Heart left ventricle (tissue), 16 donors: Measurements from ENCODE around the gene ATF7IP. TPM values are rescaled to one million over a fixed set of nuclear protein-coding genes. Genes with fewer than 3 reads are reported as not detected.

Experiments
- ATAC-seq, 4 donors: fragments of 200-7000 bp; cut with Tn5 transposase; one replicate each; pipeline ENCODE4 v1.9.1; 2020 to 2022; ENCODE audit warnings: moderate library complexity in 4 of 4, mild to moderate bottlenecking in 3 of 4, moderate number of reproducible peaks in 1 of 4
- DNase-seq, 5 donors: peaks; one replicate each; pipeline ENCODE4 v3.0.0-alpha.2; 2020
- H3K27ac ChIP-seq, 12 donors: fragments of 200-600 bp; sonication (generic) in 4 of 12; one replicate each; pipeline versions ENCODE4 v1.5.0 to v1.8.0; 2016 to 2022; ENCODE audit warnings: mild to moderate bottlenecking in 2 of 12
- H3K27me3 ChIP-seq, 9 donors: fragments of 200-600 bp; sonication (generic) in 2 of 9; one replicate each; pipeline versions ENCODE4 v1.5.1 to v1.8.0; 2016 to 2022; ENCODE audit warnings: mild to moderate bottlenecking in 3 of 9
- H3K36me3 ChIP-seq, 9 donors: fragments of 200-600 bp; sonication (generic) in 2 of 9; one replicate each; pipeline versions ENCODE4 v1.5.0 to v1.8.0; 2018 to 2022; ENCODE audit warnings: mild to moderate bottlenecking in 2 of 9
- H3K4me1 ChIP-seq, 12 donors: fragments of 200-600 bp; sonication (generic) in 4 of 12; one replicate each; pipeline versions ENCODE4 v1.5.0 to v1.8.0; 2016 to 2022; ENCODE audit warnings: mild to moderate bottlenecking in 3 of 12
- H3K4me3 ChIP-seq, 12 donors: fragments of 200-600 bp; sonication (generic) in 4 of 12; one replicate each; pipeline versions ENCODE4 v1.5.0 to v1.8.0; 2017 to 2022; ENCODE audit warnings: mild to moderate bottlenecking in 9 of 12, moderate library complexity in 4 of 12
- H3K9me3 ChIP-seq, 12 donors: fragments of 200-600 bp; sonication (generic) in 4 of 12; one replicate each; pipeline versions ENCODE4 v1.5.0 to v1.8.0; 2016 to 2022; ENCODE audit warnings: mild to moderate bottlenecking in 1 of 12
- POLR2A ChIP-seq, 2 donors: fragments of 450-650 bp; IDR thresholded peaks; one replicate each; pipeline ENCODE4 v1.6.1; 2017; ENCODE audit warnings: antibody characterized with exemption in 2 of 2, mild to moderate bottlenecking in 2 of 2, moderate library complexity in 2 of 2
- WGBS, 4 donors: extraction: QIAGEN DNeasy Blood & Tissue Kit in 2 of 4; methylation state at CpG; one replicate each; pipeline versions ENCODE4 v1.1.5 to v1.1.7; 2013 to 2018; 5-methylcytosine and 5-hydroxymethylcytosine counted together
- intact Hi-C, 10 donors: fragments of 100-400 bp; cut with DNase I; formaldehyde crosslinking; loops; one replicate each; pipeline versions ENCODE4 v1.11.1 to v1.14.2; 2022
- polyA plus RNA-seq, 2 donors: library from polyadenylated mRNA; stranded (reverse); fragments of 200-250 nt; gene quantifications; one replicate each; pipeline ENCODE4 v1.2.3, GENCODE V29; 2013
- total RNA-seq, 9 donors: library from RNA; depleted of rRNA in 2 of 9; stranded (reverse); fragments of >200 nt in 2 of 9; fragmentation: NEBNext Ultra II Directional in 3 of 9; extraction: Animal tissue kit (Norgen Biotek cat#: 25700) in 3 of 9; gene quantifications; one replicate each; pipeline versions ENCODE4 v1.1.0 to v1.2.4, GENCODE V29; 2016 to 2023
- TF ChIP-seq, protein P1 (sequence below), 12 donors: fragments of 200-600 bp; sonication (generic) in 4 of 12; IDR thresholded peaks; one replicate each; pipeline versions ENCODE4 v1.5.0 to v1.8.0; 2018 to 2022; ENCODE audit warnings: antibody characterized with exemption in 12 of 12, mild to moderate bottlenecking in 5 of 12
- donor health status: ischemic (EF 13 %, LVEDD 7.1; RV severe dilation, severe dysfunction).
- donor health status: healthy with polysubstance abuse.
- donor health status: DM: no; HTN: yes; CAD: no.
- donor health status: DM: no; HTN: no; CAD: no.
- donor health status: ischemic (EF 25% LVEDD 6.9; RV normal size, moderate dysfunction).
- donor health status: ischemic (EF 25% LVEDD 5.7; RV mildly dilated, moderate dysfunction).
- donor health status: healthy.
- donor health status: DM: yes; HTN: yes; CAD: no.
- donor health status: ischemic (EF 35%, LVEDD 5.7; RV mildly dilated, moderate dysfunction).
- donor health status: nonischemic (EF 11% LVEDD 7.7; RV severe dilation, severe dysfunction).
- donor health status: DM: yes; HTN: yes; CAD: no.
- donor health status: PGD.
- donor health status: ischemic (EF 29% LVEDD 5.4; RV normal size, mild dysfunction).
- donor health status: nonischemic (EF 23%, LVEDD 6.1; RV moderate dilation, normal function).

Gene ATF7IP
- total and polyA plus RNA-seq, 11 donors: 7.7 to 82.4 (median 55.0) TPM

GRCh38 chr12:14325716-14326343 lies 39.7 kb upstream of the ATF7IP start:
- no peak for TF ChIP-seq POLR2A (IDR thresholded peaks at IDR 0.05)
- TF ChIP-seq, protein P1, sequence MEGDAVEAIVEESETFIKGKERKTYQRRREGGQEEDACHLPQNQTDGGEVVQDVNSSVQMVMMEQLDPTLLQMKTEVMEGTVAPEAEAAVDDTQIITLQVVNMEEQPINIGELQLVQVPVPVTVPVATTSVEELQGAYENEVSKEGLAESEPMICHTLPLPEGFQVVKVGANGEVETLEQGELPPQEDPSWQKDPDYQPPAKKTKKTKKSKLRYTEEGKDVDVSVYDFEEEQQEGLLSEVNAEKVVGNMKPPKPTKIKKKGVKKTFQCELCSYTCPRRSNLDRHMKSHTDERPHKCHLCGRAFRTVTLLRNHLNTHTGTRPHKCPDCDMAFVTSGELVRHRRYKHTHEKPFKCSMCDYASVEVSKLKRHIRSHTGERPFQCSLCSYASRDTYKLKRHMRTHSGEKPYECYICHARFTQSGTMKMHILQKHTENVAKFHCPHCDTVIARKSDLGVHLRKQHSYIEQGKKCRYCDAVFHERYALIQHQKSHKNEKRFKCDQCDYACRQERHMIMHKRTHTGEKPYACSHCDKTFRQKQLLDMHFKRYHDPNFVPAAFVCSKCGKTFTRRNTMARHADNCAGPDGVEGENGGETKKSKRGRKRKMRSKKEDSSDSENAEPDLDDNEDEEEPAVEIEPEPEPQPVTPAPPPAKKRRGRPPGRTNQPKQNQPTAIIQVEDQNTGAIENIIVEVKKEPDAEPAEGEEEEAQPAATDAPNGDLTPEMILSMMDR (IDR thresholded peaks at IDR 0.05): no peak
- H3K9me3 ChIP-seq: peaks cover 0 to 3% (median 0%) of the 10 kb centered on the region in 12 donors

DNA sequence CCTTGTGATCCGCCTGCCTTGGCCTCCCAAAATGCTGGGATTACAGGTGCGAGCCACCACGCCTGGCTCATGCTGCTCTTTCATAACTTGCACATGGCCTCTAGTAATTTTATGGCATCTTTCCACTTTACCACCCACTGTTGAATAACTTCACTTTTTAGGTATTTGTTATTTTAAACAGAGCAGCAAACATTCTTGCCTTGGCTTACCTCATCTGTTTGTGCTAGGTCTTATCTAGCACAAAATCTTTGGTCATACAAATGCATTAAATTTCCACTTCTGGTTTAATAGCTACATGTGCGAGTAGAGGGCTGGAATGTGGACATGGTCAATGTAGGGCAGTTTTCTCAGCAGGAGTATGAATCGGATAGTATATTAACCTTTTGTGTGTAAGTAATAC lies 38.8 kb upstream of the ATF7IP start:
- no peak for TF ChIP-seq POLR2A (IDR thresholded peaks at IDR 0.05)
- TF ChIP-seq, protein P1 (IDR thresholded peaks at IDR 0.05): no peak
- no peak overlapping the region for H3K4me3 ChIP-seq
- no peak for ATAC-seq

More at GRCh38 chr12:14325716-14326343, 39.7 kb upstream of the ATF7IP start:
- Histone ChIP-seq H3K4me3 (no peak overlapping the region), H3K27me3 (no peaks in the 10 kb centered on the region), H3K27ac (no peak overlapping the region), H3K36me3 (no peaks in the 10 kb centered on the region), H3K4me1 (no peaks in the 10 kb centered on the region)
- DNase-seq: no peak
- WGBS, 4 donors: 89 to 93% (median 90%) methylated on average over 11 of the region's 11 CpGs
- no peak for ATAC-seq
- intact Hi-C loops: no loop called here

DNA sequence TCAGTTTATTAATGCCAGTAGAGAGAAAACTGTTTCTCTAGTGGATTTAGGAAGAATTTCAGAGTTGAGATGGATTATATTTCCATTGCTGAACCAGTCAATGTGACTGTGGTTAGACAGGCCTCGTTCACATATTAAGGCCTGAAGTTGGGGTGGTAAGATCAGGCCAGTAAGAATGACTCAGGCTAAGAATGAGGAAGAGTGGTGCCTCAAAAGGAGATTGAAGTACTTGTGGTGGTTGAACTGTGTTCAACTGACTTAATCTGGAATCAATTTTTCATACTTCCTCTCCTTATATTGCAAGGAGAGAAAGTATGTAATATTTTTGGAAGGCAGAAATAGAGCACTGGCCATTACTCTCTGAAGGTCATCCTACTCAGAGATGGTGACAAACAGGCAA lies 37.8 kb upstream of the ATF7IP start:
- no peak for DNase-seq
- H3K27ac ChIP-seq: peak overlapping the region in 1 of 12 donors; percentile 2
- H3K9me3 ChIP-seq: peaks cover 0 to 17% (median 3%) of the 10 kb centered on the region in 12 donors
- H3K4me3 ChIP-seq: no peak overlapping the region
- H3K36me3 ChIP-seq: no peaks in the 10 kb centered on the region
- no peak for ATAC-seq
- H3K27me3 ChIP-seq: no peaks in the 10 kb centered on the region
- TF ChIP-seq POLR2A (IDR thresholded peaks at IDR 0.05): no peak
- TF ChIP-seq, protein P1 (IDR thresholded peaks at IDR 0.05): no peak
- H3K4me1 ChIP-seq: no peaks in the 10 kb centered on the region
- WGBS, 4 donors: 73 to 90% (median 80%) methylated on average over 1 of the region's 1 CpG
- intact Hi-C loops: no loop called here

More for the DNA sequence above, 38.8 kb upstream of the ATF7IP start:
- WGBS, 4 donors: 95 to 98% (median 97%) methylated on average over 5 of the region's 5 CpGs
- H3K27me3 ChIP-seq: no peaks in the 10 kb centered on the region
- no peak overlapping the region for H3K27ac ChIP-seq
- no peak for DNase-seq
- H3K4me1 ChIP-seq: no peaks in the 10 kb centered on the region
- H3K36me3 ChIP-seq: no peaks in the 10 kb centered on the region
- H3K9me3 ChIP-seq: peaks cover 0 to 7% (median under 1%) of the 10 kb centered on the region in 12 donors
- intact Hi-C loops: no loop called here

DNA sequence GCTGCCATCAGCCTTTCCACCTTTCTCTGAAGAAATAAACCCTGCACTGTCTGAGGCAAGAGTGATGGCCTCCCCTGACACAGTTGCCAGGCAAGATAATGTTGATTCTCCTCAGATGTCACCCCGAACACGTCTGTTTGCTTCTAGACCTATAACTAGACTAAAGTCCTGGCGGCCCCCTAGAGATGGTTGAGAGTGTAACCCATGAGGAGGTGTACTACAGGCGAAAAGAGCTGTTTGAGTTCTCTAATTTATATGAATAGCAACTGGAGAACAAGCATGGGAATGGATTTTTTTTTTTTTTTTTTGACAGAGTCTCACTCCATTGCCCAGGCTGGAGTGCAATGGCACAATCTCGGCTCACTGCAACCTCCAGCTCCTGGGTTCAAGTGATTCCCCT lies 33.0 kb upstream of the ATF7IP start:
- Histone ChIP-seq H3K27me3 (no peaks in the 10 kb centered on the region), H3K27ac (no peak overlapping the region), H3K9me3 (peaks cover 0 to 33% (median 8%) of the 10 kb centered on the region in 12 donors), H3K4me3 (no peak overlapping the region), H3K4me1 (no peaks in the 10 kb centered on the region), H3K36me3 (no peaks in the 10 kb centered on the region)
- WGBS, 4 donors: 84 to 90% (median 86%) methylated on average over 5 of the region's 5 CpGs
- ATAC-seq: no peak
- TF ChIP-seq, protein P1 (IDR thresholded peaks at IDR 0.05): no peak
- TF ChIP-seq POLR2A (IDR thresholded peaks at IDR 0.05): no peak
- intact Hi-C loops: no loop called here
- DNase-seq: no peak
